Breast epithelium (tissue), 4 donors: ENCODE results near the gene SAP30. TPM values are rescaled to one million over a fixed set of nuclear protein-coding genes. Genes with fewer than 3 reads are reported as not detected.

Experiments
- DNase-seq, 2 donors: peaks; one replicate each; pipeline ENCODE4 v3.0.0-alpha.2; 2019; ENCODE audit warnings: low spot score in 2 of 2
- H3K27ac ChIP-seq, 2 donors: fragments of 200-600 bp; sonication (generic) in 1 of 2; one replicate each; pipeline ENCODE4 v1.5.1; 2016 to 2019; ENCODE audit warnings: mild to moderate bottlenecking in 1 of 2
- H3K27me3 ChIP-seq, 2 donors: fragments of 200-600 bp; sonication (generic) in 1 of 2; one replicate each; pipeline versions ENCODE4 v1.5.1 to v1.6.0; 2017 to 2019; ENCODE audit warnings: control low read depth in 1 of 2, mild to moderate bottlenecking in 1 of 2
- H3K36me3 ChIP-seq: fragments of 200-600 bp; one replicate; pipeline ENCODE4 v1.5.1; 2019
- H3K4me1 ChIP-seq, 2 donors: fragments of 200-600 bp; sonication (generic); one replicate each; pipeline ENCODE4 v1.5.1; 2016 to 2019; ENCODE audit warnings: control low read depth in 1 of 2
- H3K4me3 ChIP-seq, 3 donors: fragments of 200-600 bp; sonication (generic); 1 replicate in 2 of 3; 2 replicates in 1 of 3; pipeline ENCODE4 v1.5.1; 2016 to 2019; ENCODE audit warnings: mild to moderate bottlenecking in 3 of 3, moderate library complexity in 2 of 3
- H3K9me3 ChIP-seq, 2 donors: fragments of 200-600 bp; sonication (generic) in 1 of 2; one replicate each; pipeline ENCODE4 v1.5.1; 2016 to 2019; ENCODE audit warnings: control low read depth in 1 of 2
- POLR2A ChIP-seq: fragments of 450-650 bp; IDR thresholded peaks from one replicate; pipeline ENCODE4 v1.6.1; 2016; ENCODE audit warnings: antibody characterized with exemption, mild to moderate bottlenecking, moderate library complexity
- POLR2AphosphoS5 ChIP-seq, 3 donors: sonication (generic); formaldehyde crosslinking; IDR thresholded peaks; one replicate each; pipeline ENCODE4 v1.6.1; 2017; ENCODE audit warnings: antibody characterized with exemption in 3 of 3
- intact Hi-C: fragments of 100-400 bp; cut with DNase I; formaldehyde crosslinking; loops from one replicate; pipeline ENCODE4 v1.15.1; 2023; ENCODE audit warnings: low total_unique reads
- total RNA-seq, 3 donors: library from RNA; depleted of rRNA; stranded (reverse); fragments of >200 nt; gene quantifications; one replicate each; pipeline ENCODE4 v1.1.0, GENCODE V29; 2016
- TF ChIP-seq, protein P1 (sequence below), 3 donors: fragments of 450-650 bp; IDR thresholded peaks; one replicate each; pipeline ENCODE4 v1.5.1; 2016 to 2017; ENCODE audit warnings: antibody characterized with exemption in 3 of 3, mild to moderate bottlenecking in 3 of 3, moderate library complexity in 3 of 3

Gene SAP30
- total RNA-seq, 3 donors from 2014 or later = 29.8 to 50.1 (median 41.7) TPM

DNA sequence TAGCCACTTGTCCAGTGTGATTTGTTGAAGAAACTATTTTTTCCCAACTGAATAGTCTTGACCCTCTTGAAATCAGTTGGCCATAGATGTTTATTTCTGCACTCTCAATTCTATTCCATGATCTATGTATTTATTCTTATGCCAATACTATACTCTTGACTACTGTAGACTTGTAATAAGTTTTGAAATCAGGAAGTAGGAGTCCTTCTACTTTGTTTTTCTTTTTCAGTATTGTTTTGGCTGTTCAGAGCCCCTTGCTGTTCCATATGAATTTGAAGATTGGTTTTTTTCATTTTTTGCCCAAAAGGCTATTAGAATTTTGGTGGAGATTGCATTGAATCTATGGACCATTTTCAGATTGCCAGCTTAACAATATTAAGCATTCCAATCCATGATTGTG lies 10.2 kb downstream of the SAP30 start:
- intact Hi-C loops = no loop called here
- Histone ChIP-seq H3K27ac (no peak overlapping the region), H3K27me3 (no peaks in the 10 kb centered on the region), H3K9me3 (no peaks in the 10 kb centered on the region), H3K36me3 (no peaks in the 10 kb centered on the region), H3K4me1 (no peaks in the 10 kb centered on the region), H3K4me3 (no peak overlapping the region)
- TF ChIP-seq, protein P1, sequence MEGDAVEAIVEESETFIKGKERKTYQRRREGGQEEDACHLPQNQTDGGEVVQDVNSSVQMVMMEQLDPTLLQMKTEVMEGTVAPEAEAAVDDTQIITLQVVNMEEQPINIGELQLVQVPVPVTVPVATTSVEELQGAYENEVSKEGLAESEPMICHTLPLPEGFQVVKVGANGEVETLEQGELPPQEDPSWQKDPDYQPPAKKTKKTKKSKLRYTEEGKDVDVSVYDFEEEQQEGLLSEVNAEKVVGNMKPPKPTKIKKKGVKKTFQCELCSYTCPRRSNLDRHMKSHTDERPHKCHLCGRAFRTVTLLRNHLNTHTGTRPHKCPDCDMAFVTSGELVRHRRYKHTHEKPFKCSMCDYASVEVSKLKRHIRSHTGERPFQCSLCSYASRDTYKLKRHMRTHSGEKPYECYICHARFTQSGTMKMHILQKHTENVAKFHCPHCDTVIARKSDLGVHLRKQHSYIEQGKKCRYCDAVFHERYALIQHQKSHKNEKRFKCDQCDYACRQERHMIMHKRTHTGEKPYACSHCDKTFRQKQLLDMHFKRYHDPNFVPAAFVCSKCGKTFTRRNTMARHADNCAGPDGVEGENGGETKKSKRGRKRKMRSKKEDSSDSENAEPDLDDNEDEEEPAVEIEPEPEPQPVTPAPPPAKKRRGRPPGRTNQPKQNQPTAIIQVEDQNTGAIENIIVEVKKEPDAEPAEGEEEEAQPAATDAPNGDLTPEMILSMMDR (IDR thresholded peaks at IDR 0.05) = no peak
- TF ChIP-seq POLR2A (no peak), POLR2AphosphoS5 (IDR thresholded peaks at IDR 0.05) (no peak)
- DNase-seq = no peak

DNA sequence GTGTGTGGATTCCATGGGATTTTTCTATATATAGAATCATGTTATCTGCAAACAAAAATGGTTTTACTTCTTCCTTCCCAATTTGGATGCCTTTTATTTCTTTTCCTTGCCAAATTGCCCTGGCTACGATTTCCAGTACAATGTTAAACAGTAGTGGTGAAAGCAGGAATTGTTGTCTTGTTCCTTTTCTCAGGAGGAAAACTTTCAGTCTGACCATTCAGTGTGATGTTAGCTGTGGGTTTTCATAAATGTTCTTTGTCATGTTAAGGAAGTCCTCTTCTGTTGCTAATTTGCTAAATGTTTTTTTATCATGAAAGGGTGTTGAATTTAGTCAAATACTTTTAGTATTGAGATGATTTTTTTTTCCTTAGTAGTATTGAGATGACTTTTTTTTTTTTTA lies 10.9 kb downstream of the SAP30 start:
- Histone ChIP-seq H3K27me3 (no peaks in the 10 kb centered on the region), H3K9me3 (no peaks in the 10 kb centered on the region), H3K4me3 (no peak overlapping the region), H3K4me1 (no peaks in the 10 kb centered on the region), H3K36me3 (no peaks in the 10 kb centered on the region), H3K27ac (no peak overlapping the region)
- TF ChIP-seq POLR2A (no peak), POLR2AphosphoS5 (IDR thresholded peaks at IDR 0.05) (no peak)
- TF ChIP-seq, protein P1 (IDR thresholded peaks at IDR 0.05) = no peak
- intact Hi-C loops = no loop called here
- DNase-seq = no peak

DNA sequence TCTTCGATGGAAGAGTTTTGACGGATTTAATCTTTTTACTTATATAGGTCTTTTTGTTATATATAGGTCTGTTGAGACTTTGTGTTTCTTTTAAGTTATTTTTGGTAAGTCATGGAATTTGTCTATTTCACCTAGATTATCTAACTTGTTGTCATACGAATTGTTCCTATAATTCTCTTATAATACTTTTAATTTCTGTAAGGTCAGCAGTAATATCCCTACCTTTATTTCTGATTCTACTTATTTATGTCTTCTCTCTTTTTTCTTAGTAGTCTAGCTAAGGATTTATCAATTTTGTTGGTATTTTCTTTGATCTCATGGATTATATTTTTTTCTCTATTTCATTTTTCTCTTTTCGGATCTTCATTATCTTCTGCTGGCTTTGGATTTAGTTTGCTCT lies 11.6 kb downstream of the SAP30 start:
- TF ChIP-seq POLR2AphosphoS5 (IDR thresholded peaks at IDR 0.05) (no peak), POLR2A (no peak)
- TF ChIP-seq, protein P1 (IDR thresholded peaks at IDR 0.05) = no peak
- Histone ChIP-seq H3K27ac (no peak overlapping the region), H3K36me3 (no peaks in the 10 kb centered on the region), H3K27me3 (no peaks in the 10 kb centered on the region), H3K4me1 (no peaks in the 10 kb centered on the region), H3K4me3 (no peak overlapping the region), H3K9me3 (no peaks in the 10 kb centered on the region)
- intact Hi-C loops = no loop called here
- DNase-seq = no peak

DNA sequence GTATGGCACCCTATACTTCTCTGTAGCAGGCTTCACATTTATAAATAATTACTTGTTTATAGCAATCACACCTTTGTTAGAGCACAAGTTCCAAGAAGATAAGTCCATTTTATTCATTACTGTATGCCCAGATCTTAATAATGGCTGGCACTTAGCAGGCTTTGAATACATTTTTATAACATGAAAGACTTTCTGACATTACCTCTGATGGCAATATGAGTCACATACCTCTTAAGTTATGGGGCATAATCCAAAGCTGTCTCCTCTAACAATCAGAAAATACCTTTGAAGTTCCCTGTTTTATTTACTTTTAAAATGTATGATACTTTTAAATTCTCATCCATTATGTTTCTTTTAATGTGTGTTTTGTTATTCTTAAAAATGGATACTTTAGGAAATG lies 16.0 kb downstream of the SAP30 start:
- H3K4me1 ChIP-seq = no peaks in the 10 kb centered on the region
- TF ChIP-seq, protein P1 (IDR thresholded peaks at IDR 0.05) = no peak
- TF ChIP-seq POLR2AphosphoS5 (IDR thresholded peaks at IDR 0.05) (no peak), POLR2A (no peak)
- no peak for DNase-seq
- no peak overlapping the region for H3K27ac ChIP-seq
- no peaks in the 10 kb centered on the region for H3K9me3 ChIP-seq
- intact Hi-C loops = no loop called here
- no peaks in the 10 kb centered on the region for H3K36me3 ChIP-seq
- H3K4me3 ChIP-seq = no peak overlapping the region
- no peaks in the 10 kb centered on the region for H3K27me3 ChIP-seq

DNA sequence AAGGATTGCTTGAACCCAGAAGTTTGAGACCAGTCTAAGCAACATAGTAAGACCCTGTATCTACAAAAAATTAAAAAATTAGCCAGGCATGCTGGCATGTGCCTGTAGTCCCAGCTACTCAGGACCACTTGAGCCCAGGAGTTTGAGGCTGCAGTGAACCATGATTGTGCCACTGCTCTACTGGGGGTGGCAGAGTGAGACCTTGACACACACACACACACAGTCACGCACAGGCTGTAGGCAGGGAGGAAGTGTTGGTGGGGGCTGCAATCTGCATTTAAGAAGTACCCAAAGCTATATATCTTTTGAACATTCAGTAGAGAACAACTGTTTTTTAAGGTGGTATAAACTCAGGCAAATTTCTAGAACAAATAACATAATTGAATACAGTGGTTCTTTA lies 20.9 kb downstream of the SAP30 start:
- intact Hi-C loops = no loop called here
- Histone ChIP-seq H3K36me3 (no peaks in the 10 kb centered on the region), H3K4me3 (no peak overlapping the region), H3K27me3 (no peaks in the 10 kb centered on the region), H3K9me3 (no peaks in the 10 kb centered on the region), H3K4me1 (no peaks in the 10 kb centered on the region), H3K27ac (no peak overlapping the region)
- DNase-seq = no peak
- no peak for TF ChIP-seq POLR2A
- TF ChIP-seq POLR2AphosphoS5 (IDR thresholded peaks at IDR 0.05) = no peak
- TF ChIP-seq, protein P1 (IDR thresholded peaks at IDR 0.05) = no peak
